MM.1S (cell line): Measurements from ENCODE around the gene IRF2BPL.

Experiments used
- EZH2 ChIP-seq: fragments of 300-600 bp; sonication (generic); optimal IDR thresholded peaks from 2 replicates; pipeline ENCODE3; 2017; ENCODE audit warnings: low read depth, mild to moderate bottlenecking, antibody characterized with exemption, low read length, mixed read lengths
- TF ChIP-seq, protein P1 (sequence below): fragments of 300-600 bp; sonication (generic); IDR thresholded peaks from 2 replicates; pipeline ENCODE4 v1.5.1; 2016; ENCODE audit warnings: antibody characterized with exemption, low read length, mixed read lengths

DNA sequence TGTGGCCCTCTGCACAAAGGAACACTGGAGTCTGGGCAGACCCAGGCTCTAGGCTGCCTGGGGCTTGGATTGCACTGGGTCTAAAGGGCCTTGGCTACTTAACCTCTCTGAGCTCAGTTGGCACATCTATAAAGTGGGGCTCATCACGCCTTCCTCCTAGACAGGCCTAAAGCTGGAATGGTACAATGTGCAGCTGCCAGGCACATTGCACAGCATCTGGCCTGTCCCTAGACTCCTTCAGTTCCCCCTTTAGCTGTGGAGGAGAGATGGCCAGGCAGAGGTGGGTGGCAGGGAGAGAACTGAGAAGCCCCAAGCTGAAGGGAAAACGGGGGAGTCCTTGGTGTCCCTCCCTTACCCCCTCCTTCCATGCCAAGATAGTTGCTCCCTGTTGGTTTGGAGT lies 10.8 kb downstream of the IRF2BPL start:
- TF ChIP-seq, protein P1, sequence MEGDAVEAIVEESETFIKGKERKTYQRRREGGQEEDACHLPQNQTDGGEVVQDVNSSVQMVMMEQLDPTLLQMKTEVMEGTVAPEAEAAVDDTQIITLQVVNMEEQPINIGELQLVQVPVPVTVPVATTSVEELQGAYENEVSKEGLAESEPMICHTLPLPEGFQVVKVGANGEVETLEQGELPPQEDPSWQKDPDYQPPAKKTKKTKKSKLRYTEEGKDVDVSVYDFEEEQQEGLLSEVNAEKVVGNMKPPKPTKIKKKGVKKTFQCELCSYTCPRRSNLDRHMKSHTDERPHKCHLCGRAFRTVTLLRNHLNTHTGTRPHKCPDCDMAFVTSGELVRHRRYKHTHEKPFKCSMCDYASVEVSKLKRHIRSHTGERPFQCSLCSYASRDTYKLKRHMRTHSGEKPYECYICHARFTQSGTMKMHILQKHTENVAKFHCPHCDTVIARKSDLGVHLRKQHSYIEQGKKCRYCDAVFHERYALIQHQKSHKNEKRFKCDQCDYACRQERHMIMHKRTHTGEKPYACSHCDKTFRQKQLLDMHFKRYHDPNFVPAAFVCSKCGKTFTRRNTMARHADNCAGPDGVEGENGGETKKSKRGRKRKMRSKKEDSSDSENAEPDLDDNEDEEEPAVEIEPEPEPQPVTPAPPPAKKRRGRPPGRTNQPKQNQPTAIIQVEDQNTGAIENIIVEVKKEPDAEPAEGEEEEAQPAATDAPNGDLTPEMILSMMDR, result no peak
- no peak for TF ChIP-seq EZH2
